Uterus (tissue), 2 donors: ENCODE results near the gene TMEM178B.

Source experiments
- CTCF ChIP-seq, 4 experiments: fragments of 200-600 bp in 2 of 4; fragments of 450-650 bp in 2 of 4; sonication (generic) in 2 of 4; IDR thresholded peaks; one replicate each; pipeline ENCODE4 v1.5.1; 2016 to 2019; ENCODE audit warnings: antibody characterized with exemption in 4 of 4, mild to moderate bottlenecking in 2 of 4, moderate library complexity in 1 of 4
- POLR2A ChIP-seq, 2 donors: fragments of 450-650 bp; IDR thresholded peaks; one replicate each; pipeline ENCODE4 v1.6.1; 2016; ENCODE audit warnings: antibody characterized with exemption in 2 of 2, mild to moderate bottlenecking in 1 of 2, moderate library complexity in 1 of 2

GRCh38 chr7:141257597-141257996 is 183.7 kb downstream of the TMEM178B start:
- TF ChIP-seq CTCF (IDR thresholded peaks at IDR 0.05) (no peak), POLR2A (IDR thresholded peaks at IDR 0.05) (no peak)
